H9 (cell line): ENCODE data around the gene SLC44A1. TPM values are rescaled to one million over a fixed set of nuclear protein-coding genes. Genes with fewer than 3 reads are reported as not detected.

Experiments used
- DNase-seq: peaks from one replicate; pipeline ENCODE4 v3.0.0-alpha.2; 2017
- H2AFZ ChIP-seq: one replicate; pipeline ENCODE4 v1.6.1; 2013; ENCODE audit warnings: mild to moderate bottlenecking, low read length, control low read depth, moderate library complexity
- H2AK5ac ChIP-seq: 2 replicates; pipeline ENCODE4 v1.6.1; 2013; ENCODE audit warnings: low read length, control low read depth, mixed read lengths; ENCODE audit not compliant: insufficient read length
- H2BK120ac ChIP-seq: one replicate; pipeline ENCODE4 v1.6.1; 2013; ENCODE audit warnings: low read depth, mild to moderate bottlenecking, low read length, control low read depth, inconsistent platforms; ENCODE audit not compliant: poor library complexity, severe bottlenecking
- H2BK12ac ChIP-seq: 2 replicates; pipeline ENCODE4 v1.6.1; 2013; ENCODE audit warnings: low read length, control low read depth, mixed read lengths, low read depth; ENCODE audit not compliant: insufficient read length
- H2BK15ac ChIP-seq: 2 replicates; pipeline ENCODE4 v1.6.1; 2013; ENCODE audit warnings: low read depth, low read length, control low read depth
- H2BK20ac ChIP-seq: one replicate; pipeline ENCODE4 v1.6.1; 2013; ENCODE audit warnings: low read depth, mild to moderate bottlenecking, low read length, control low read depth, inconsistent platforms; ENCODE audit not compliant: poor library complexity, severe bottlenecking
- H2BK5ac ChIP-seq: 2 replicates; pipeline ENCODE4 v1.6.1; 2013; ENCODE audit warnings: low read length, control low read depth, mixed read lengths; ENCODE audit not compliant: insufficient read length
- H3K14ac ChIP-seq: 2 replicates; pipeline ENCODE4 v1.6.1; 2013; ENCODE audit warnings: low read length, control low read depth; ENCODE audit not compliant: insufficient read depth
- H3K18ac ChIP-seq: 2 replicates; pipeline ENCODE4 v1.6.1; 2013; ENCODE audit warnings: low read depth, mild to moderate bottlenecking, mixed read lengths, low read length, control low read depth; ENCODE audit not compliant: insufficient read length
- H3K23ac ChIP-seq: 2 replicates; pipeline ENCODE4 v1.6.1; 2013; ENCODE audit warnings: low read length, control low read depth, mixed read lengths, low read depth; ENCODE audit not compliant: insufficient read length
- H3K23me2 ChIP-seq: 2 replicates; pipeline ENCODE4 v1.6.1; 2013; ENCODE audit warnings: low read depth, mild to moderate bottlenecking, mixed read lengths, low read length, control low read depth; ENCODE audit not compliant: insufficient read length, poor library complexity, severe bottlenecking
- H3K27ac ChIP-seq: 2 replicates; pipeline ENCODE4 v1.5.1; 2013; ENCODE audit warnings: low read length, control low read depth, mixed read lengths, low read depth; ENCODE audit not compliant: insufficient read length
- H3K27me3 ChIP-seq: 2 replicates; pipeline ENCODE4 v1.6.1; 2013; ENCODE audit warnings: low read length, control low read depth, inconsistent platforms; ENCODE audit not compliant: insufficient read depth
- H3K4ac ChIP-seq: 2 replicates; pipeline ENCODE4 v1.6.1; 2013; ENCODE audit warnings: low read depth, mild to moderate bottlenecking, control low read depth, inconsistent platforms, low read length, moderate library complexity
- H3K4me1 ChIP-seq: 2 replicates; pipeline ENCODE4 v1.6.1; 2013; ENCODE audit warnings: low read length, control low read depth, inconsistent platforms; ENCODE audit not compliant: insufficient read depth
- H3K4me2 ChIP-seq: 2 replicates; pipeline ENCODE4 v1.6.1; 2013; ENCODE audit warnings: low read length, control low read depth, mixed read lengths; ENCODE audit not compliant: insufficient read length, insufficient read depth
- H3K56ac ChIP-seq: 2 replicates; pipeline ENCODE4 v1.6.1; 2013; ENCODE audit warnings: low read depth, mild to moderate bottlenecking, mixed read lengths, low read length, control low read depth; ENCODE audit not compliant: insufficient read length
- H3K79me1 ChIP-seq: 2 replicates; pipeline ENCODE4 v1.6.1; 2013; ENCODE audit warnings: low read depth, mild to moderate bottlenecking, moderate library complexity, low read length, control low read depth, inconsistent platforms; ENCODE audit not compliant: insufficient read depth, poor library complexity, severe bottlenecking
- H3K79me2 ChIP-seq: 2 replicates; pipeline ENCODE4 v1.6.1; 2013; ENCODE audit warnings: low read length, control low read depth, inconsistent platforms; ENCODE audit not compliant: insufficient read depth
- H3K9ac ChIP-seq: 2 replicates; pipeline ENCODE4 v1.6.1; 2013; ENCODE audit warnings: low read length, control low read depth, mixed read lengths; ENCODE audit not compliant: insufficient read length; ENCODE audit errors: extremely low read depth
- H3K9me3 ChIP-seq: one replicate; pipeline ENCODE4 v1.6.1; 2013; ENCODE audit warnings: low read depth, low read length, inconsistent platforms; ENCODE audit not compliant: control insufficient read depth
- H3T11ph ChIP-seq: one replicate; pipeline ENCODE4 v1.6.1; 2013; ENCODE audit warnings: mild to moderate bottlenecking, low read length, control low read depth, inconsistent platforms
- H4K20me1 ChIP-seq: one replicate; pipeline ENCODE4 v1.6.1; 2013; ENCODE audit not compliant: control insufficient read depth, insufficient read length, insufficient read depth
- H4K5ac ChIP-seq: 2 replicates; pipeline ENCODE4 v1.6.1; 2013; ENCODE audit warnings: low read depth, mild to moderate bottlenecking, mixed read lengths, low read length, control low read depth; ENCODE audit not compliant: insufficient read length
- H4K8ac ChIP-seq: replicated peaks from 2 replicates; pipeline ENCODE4 v1.6.1; 2013; ENCODE audit warnings: low read length, control low read depth, mixed read lengths, low read depth; ENCODE audit not compliant: insufficient read length
- H4K91ac ChIP-seq: 2 replicates; pipeline ENCODE4 v1.6.1; 2013; ENCODE audit warnings: low read depth, mild to moderate bottlenecking, moderate library complexity, mixed read lengths, low read length, control low read depth; ENCODE audit not compliant: insufficient read length
- H3K27ac Mint-ChIP-seq, 3 experiments: 2 replicates in 2 of 3; 3 replicates in 1 of 3; pipeline ENCODE4 v1.8.0; 2020 to 2021; ENCODE audit warnings: mixed read lengths in 3 of 3, mild to moderate bottlenecking in 1 of 3, moderate library complexity in 1 of 3
- H3K27me3 Mint-ChIP-seq: 2 replicates; pipeline ENCODE4 v1.8.0; 2021; ENCODE audit warnings: low read depth, mild to moderate bottlenecking, moderate library complexity, mixed read lengths
- H3K36me3 Mint-ChIP-seq, 3 experiments: 2 replicates in 2 of 3; 3 replicates in 1 of 3; pipeline ENCODE4 v1.8.0; 2020 to 2021; ENCODE audit warnings: low read depth in 3 of 3, mixed read lengths in 3 of 3; ENCODE audit not compliant: insufficient read depth in 1 of 3
- H3K4me1 Mint-ChIP-seq, 2 experiments: 2 replicates each; pipeline ENCODE4 v1.8.0; 2020; ENCODE audit warnings: mixed read lengths in 2 of 2
- H3K4me3 Mint-ChIP-seq, 2 experiments: 2 replicates in 1 of 2; 3 replicates in 1 of 2; pipeline ENCODE4 v1.8.0; 2020 to 2021; ENCODE audit warnings: mild to moderate bottlenecking in 2 of 2, mixed read lengths in 2 of 2, moderate library complexity in 1 of 2
- H3K9me3 Mint-ChIP-seq, 2 experiments: 2 replicates in 1 of 2; 3 replicates in 1 of 2; pipeline ENCODE4 v1.8.0; 2020; ENCODE audit warnings: mild to moderate bottlenecking in 2 of 2, mixed read lengths in 2 of 2, moderate library complexity in 1 of 2
- WGBS: extraction: QIAGEN DNeasy Blood & Tissue Kit; methylation state at CpG from one replicate; pipeline ENCODE4 v1.1.7; 2013; ENCODE audit warnings: missing lambda C conversion rate, low lambda C conversion rate, mixed read lengths; ENCODE audit not compliant: insufficient read length; ENCODE audit errors: extremely low coverage; 5-methylcytosine and 5-hydroxymethylcytosine counted together
- total RNA-seq: library from RNA; stranded (reverse); gene quantifications from 2 replicates; pipeline ENCODE4 v1.2.1, GENCODE V29; 2021
- TF ChIP-seq, protein P1 (sequence below): fragments of 200-600 bp; sonication (generic); conservative IDR thresholded peaks from 3 replicates; pipeline ENCODE4 v1.8.0; 2021; ENCODE audit warnings: antibody characterized with exemption, mild to moderate bottlenecking

The SLC44A1 gene
- total RNA-seq, 1 experiment from 2014 or later = 60.7 TPM

DNA sequence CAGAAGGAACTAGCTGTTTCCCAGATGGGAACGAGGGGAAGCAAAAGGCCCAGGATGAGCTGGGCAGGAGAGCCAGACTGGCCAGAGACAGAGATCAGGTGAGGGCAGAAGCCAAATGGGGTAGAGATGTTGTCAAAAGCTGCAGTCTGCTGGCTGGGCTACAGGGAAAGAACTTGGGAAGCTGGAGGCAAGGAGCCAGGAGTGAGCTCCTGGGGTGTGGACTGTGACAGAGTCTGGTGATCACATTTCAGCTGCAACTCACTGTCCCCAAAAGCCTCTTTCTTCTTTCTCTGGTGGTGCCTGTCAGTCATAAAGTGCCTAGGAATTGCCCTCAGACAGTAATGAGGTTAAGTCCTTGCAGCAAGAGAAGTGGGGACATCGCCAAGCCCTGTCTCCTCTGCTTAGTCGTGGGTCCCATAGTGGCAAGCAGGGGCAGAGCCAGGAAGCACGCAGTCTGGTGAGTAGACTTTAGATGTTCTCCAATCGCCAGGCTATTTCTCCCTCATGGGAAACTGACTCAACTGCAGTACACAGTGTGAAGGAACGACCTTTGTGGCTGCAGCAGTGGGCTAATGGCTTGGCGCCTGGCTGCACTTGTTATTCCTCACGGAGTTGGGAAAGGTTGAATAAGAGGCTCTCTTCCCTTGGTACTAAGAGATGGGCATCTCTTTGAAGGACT is 200.9 kb downstream of the SLC44A1 start:
- Histone ChIP-seq H3K4me1 (no peaks in the 10 kb centered on the region), H3K9ac (no peak overlapping the region), H2BK5ac (no peak overlapping the region), H2AK5ac (no peak overlapping the region), H3K79me2 (no peaks in the 10 kb centered on the region), H2BK15ac (no peak overlapping the region), H3K4ac (no peak overlapping the region), H2BK120ac (no peak overlapping the region), H3K27me3 (no peaks in the 10 kb centered on the region), H4K20me1 (no peaks in the 10 kb centered on the region), H4K8ac (no peak overlapping the region), H2BK12ac (no peak overlapping the region), H3K79me1 (no peaks in the 10 kb centered on the region), H3K27ac (no peak overlapping the region), H3T11ph (no peak overlapping the region), H2AFZ (no peak overlapping the region), H3K23ac (no peak overlapping the region), H3K23me2 (peaks cover 6% of the 10 kb centered on the region), H3K18ac (no peak overlapping the region), H3K56ac (no peak overlapping the region), H3K14ac (no peak overlapping the region), H3K9me3 (no peaks in the 10 kb centered on the region), H2BK20ac (no peak overlapping the region), H4K91ac (no peak overlapping the region), H3K4me2 (no peak overlapping the region), H4K5ac (no peak overlapping the region)
- WGBS = no CpG with 5 or more reads among the region's 8 CpGs
- Mint-ChIP-seq H3K4me1 (peaks cover 25 to 31% of the 10 kb centered on the region in 2 experiments), H3K4me3 (no peak overlapping the region), H3K9me3 (no peaks in the 10 kb centered on the region; a peak in 1 of 5 replicates), H3K36me3 (no peaks in the 10 kb centered on the region; a peak in 1 of 7 replicates), H3K27ac (no peak overlapping the region), H3K27me3 (no peaks in the 10 kb centered on the region; the same call in 1 of the 2 replicates)
- TF ChIP-seq, protein P1, sequence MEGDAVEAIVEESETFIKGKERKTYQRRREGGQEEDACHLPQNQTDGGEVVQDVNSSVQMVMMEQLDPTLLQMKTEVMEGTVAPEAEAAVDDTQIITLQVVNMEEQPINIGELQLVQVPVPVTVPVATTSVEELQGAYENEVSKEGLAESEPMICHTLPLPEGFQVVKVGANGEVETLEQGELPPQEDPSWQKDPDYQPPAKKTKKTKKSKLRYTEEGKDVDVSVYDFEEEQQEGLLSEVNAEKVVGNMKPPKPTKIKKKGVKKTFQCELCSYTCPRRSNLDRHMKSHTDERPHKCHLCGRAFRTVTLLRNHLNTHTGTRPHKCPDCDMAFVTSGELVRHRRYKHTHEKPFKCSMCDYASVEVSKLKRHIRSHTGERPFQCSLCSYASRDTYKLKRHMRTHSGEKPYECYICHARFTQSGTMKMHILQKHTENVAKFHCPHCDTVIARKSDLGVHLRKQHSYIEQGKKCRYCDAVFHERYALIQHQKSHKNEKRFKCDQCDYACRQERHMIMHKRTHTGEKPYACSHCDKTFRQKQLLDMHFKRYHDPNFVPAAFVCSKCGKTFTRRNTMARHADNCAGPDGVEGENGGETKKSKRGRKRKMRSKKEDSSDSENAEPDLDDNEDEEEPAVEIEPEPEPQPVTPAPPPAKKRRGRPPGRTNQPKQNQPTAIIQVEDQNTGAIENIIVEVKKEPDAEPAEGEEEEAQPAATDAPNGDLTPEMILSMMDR = no peak
- DNase-seq = no peak
